Right lobe of liver (tissue), 6 donors: ENCODE measurements around the gene TTC7B. TPM values are rescaled to one million over a fixed set of nuclear protein-coding genes. Genes with fewer than 3 reads are reported as not detected.
A peak's percentile ranks its signal among the peaks of the same experiment; 100 is the strongest.

Experiments
- ATAC-seq, 4 donors: fragments of 200-7000 bp; cut with Tn5 transposase; one replicate each; pipeline ENCODE4 v1.9.1; 2020; ENCODE audit warnings: mild to moderate bottlenecking in 4 of 4, moderate library complexity in 4 of 4
- DNase-seq, 3 donors: peaks; one replicate each; pipeline ENCODE4 v3.0.0-alpha.2; 2020
- H3K27ac ChIP-seq, 3 donors: fragments of 200-600 bp; one replicate each; pipeline ENCODE4 v1.8.0; 2022
- H3K27me3 ChIP-seq, 2 donors: fragments of 200-600 bp; one replicate each; pipeline ENCODE4 v1.8.0; 2022
- H3K36me3 ChIP-seq, 4 donors: fragments of 200-600 bp; sonication (generic) in 1 of 4; one replicate each; pipeline versions ENCODE4 v1.5.1 to v1.8.0; 2017 to 2022; ENCODE audit warnings: control low read depth in 1 of 4
- H3K4me1 ChIP-seq, 4 donors: fragments of 200-600 bp; sonication (generic) in 1 of 4; one replicate each; pipeline versions ENCODE4 v1.5.1 to v1.8.0; 2017 to 2022; ENCODE audit warnings: control low read depth in 1 of 4
- H3K4me3 ChIP-seq, 3 donors: fragments of 200-600 bp; one replicate each; pipeline ENCODE4 v1.8.0; 2022
- H3K9me3 ChIP-seq, 4 donors: fragments of 200-600 bp; sonication (generic) in 1 of 4; one replicate each; pipeline versions ENCODE4 v1.5.1 to v1.8.0; 2017 to 2022; ENCODE audit warnings: control low read depth in 1 of 4
- CTCF ChIP-seq, 4 donors: fragments of 200-600 bp in 3 of 4; fragments of 450-650 bp in 1 of 4; IDR thresholded peaks; one replicate each; pipeline versions ENCODE4 v1.5.1 to v1.8.0; 2016 to 2022; ENCODE audit warnings: antibody characterized with exemption in 4 of 4, mild to moderate bottlenecking in 2 of 4
- POLR2A ChIP-seq: fragments of 450-650 bp; IDR thresholded peaks from one replicate; pipeline ENCODE4 v1.6.1; 2017; ENCODE audit warnings: antibody characterized with exemption, mild to moderate bottlenecking
- WGBS: methylation state at CpG from one replicate; pipeline ENCODE4 v1.1.6; 2018; ENCODE audit warnings: low coverage, low lambda C conversion rate; ENCODE audit not compliant: insufficient coverage; ENCODE audit errors: missing lambda C conversion rate; 5-methylcytosine and 5-hydroxymethylcytosine counted together
- intact Hi-C, 2 donors: fragments of 100-400 bp; cut with DNase I; formaldehyde crosslinking; loops; one replicate each; pipeline versions ENCODE4 v1.11.2 to v1.14.1; 2022
- total RNA-seq, 6 experiments: library from RNA; depleted of rRNA in 2 of 6; stranded (reverse); fragments of >200 nt in 2 of 6; fragmentation: NEBNext Ultra II Directional in 3 of 6; extraction: Animal tissue kit (Norgen Biotek cat#: 25700) in 3 of 6; gene quantifications; one replicate each; pipeline versions ENCODE4 v1.1.0 to v1.2.4, GENCODE V29; 2016 to 2023
- donor health status: DM: no; HTN: yes; CAD: no.
- donor health status: DM: no; HTN: no; CAD: no.
- donor health status: DM: no; HTN: no; CAD: no.
- donor health status: DM: no; HTN: yes; CAD: no.
- donor health status: DM: no; HTN: yes; CAD: no.

The TTC7B gene
- total RNA-seq, 6 experiments from 2014 or later = 18.4 to 56.1 (median 37.5) TPM

- intact Hi-C loops = no loop called here
- H3K4me3 ChIP-seq = no peak overlapping the region
- WGBS = 70% methylated on average over 12 of the region's 12 CpGs
- no peaks in the 10 kb centered on the region for H3K9me3 ChIP-seq
- TF ChIP-seq CTCF (IDR thresholded peaks at IDR 0.05) (no peak), POLR2A (no peak)
- peak overlapping the region in 2 of 3 donors; percentile 34 to 51 for H3K27ac ChIP-seq
- ATAC-seq = peak; percentile 56 to 78 (median 67)
- DNase-seq = no peak
- no peaks in the 10 kb centered on the region for H3K4me1 ChIP-seq
- no peaks in the 10 kb centered on the region for H3K27me3 ChIP-seq
- H3K36me3 ChIP-seq = no peaks in the 10 kb centered on the region
These were observed 185.9 kb downstream of the TTC7B start for GRCh38 chr14:90630171-90630806.

- 71% methylated on average over 5 of the region's 9 CpGs for WGBS
- ATAC-seq = no peak
These were observed 186.8 kb downstream of the TTC7B start for GRCh38 chr14:90629471-90629870.

GRCh38 chr14:90628825-90629224 lies 187.4 kb downstream of the TTC7B start:
- Histone ChIP-seq H3K27me3 (no peaks in the 10 kb centered on the region), H3K4me3 (no peak overlapping the region), H3K36me3 (no peaks in the 10 kb centered on the region), H3K27ac (no peak overlapping the region), H3K4me1 (no peaks in the 10 kb centered on the region), H3K9me3 (no peaks in the 10 kb centered on the region)
- peak in 1 of 3 donors; percentile 58 for DNase-seq
- TF ChIP-seq CTCF (IDR thresholded peaks at IDR 0.05) = no peak
- TF ChIP-seq POLR2A = no peak
- no CpG with 5 or more reads among the region's 8 CpGs for WGBS
- peak in 2 of 4 donors; percentile 25 to 42 for ATAC-seq
- intact Hi-C loops = no loop called here

More at GRCh38 chr14:90629471-90629870, 186.8 kb downstream of the TTC7B start:
- Histone ChIP-seq H3K9me3 (no peaks in the 10 kb centered on the region), H3K36me3 (no peaks in the 10 kb centered on the region), H3K4me1 (no peaks in the 10 kb centered on the region), H3K27me3 (no peaks in the 10 kb centered on the region), H3K4me3 (no peak overlapping the region), H3K27ac (no peak overlapping the region)
- TF ChIP-seq POLR2A (no peak), CTCF (IDR thresholded peaks at IDR 0.05) (no peak)
- intact Hi-C loops = no loop called here
- DNase-seq = no peak

- Histone ChIP-seq H3K27ac (no peak overlapping the region), H3K27me3 (no peaks in the 10 kb centered on the region), H3K36me3 (no peaks in the 10 kb centered on the region), H3K9me3 (no peaks in the 10 kb centered on the region), H3K4me3 (no peak overlapping the region), H3K4me1 (no peaks in the 10 kb centered on the region)
- 79% methylated on average over 2 of the region's 9 CpGs for WGBS
- intact Hi-C loops = no loop called here
- no peak for ATAC-seq
- no peak for DNase-seq
- TF ChIP-seq POLR2A (no peak), CTCF (IDR thresholded peaks at IDR 0.05) (no peak)
These were observed 188.8 kb downstream of the TTC7B start for GRCh38 chr14:90627478-90627877.
